ENCODE measurements around the gene CAPN9. TPM values are rescaled to one million over a fixed set of nuclear protein-coding genes. Genes with fewer than 3 reads are reported as not detected.
"Not testable (repeated sequence)": the region's sequence is repeated elsewhere in the genome, so short reads cannot be mapped to it uniquely, and the experiment has no call there.

The CAPN9 gene, protein sequence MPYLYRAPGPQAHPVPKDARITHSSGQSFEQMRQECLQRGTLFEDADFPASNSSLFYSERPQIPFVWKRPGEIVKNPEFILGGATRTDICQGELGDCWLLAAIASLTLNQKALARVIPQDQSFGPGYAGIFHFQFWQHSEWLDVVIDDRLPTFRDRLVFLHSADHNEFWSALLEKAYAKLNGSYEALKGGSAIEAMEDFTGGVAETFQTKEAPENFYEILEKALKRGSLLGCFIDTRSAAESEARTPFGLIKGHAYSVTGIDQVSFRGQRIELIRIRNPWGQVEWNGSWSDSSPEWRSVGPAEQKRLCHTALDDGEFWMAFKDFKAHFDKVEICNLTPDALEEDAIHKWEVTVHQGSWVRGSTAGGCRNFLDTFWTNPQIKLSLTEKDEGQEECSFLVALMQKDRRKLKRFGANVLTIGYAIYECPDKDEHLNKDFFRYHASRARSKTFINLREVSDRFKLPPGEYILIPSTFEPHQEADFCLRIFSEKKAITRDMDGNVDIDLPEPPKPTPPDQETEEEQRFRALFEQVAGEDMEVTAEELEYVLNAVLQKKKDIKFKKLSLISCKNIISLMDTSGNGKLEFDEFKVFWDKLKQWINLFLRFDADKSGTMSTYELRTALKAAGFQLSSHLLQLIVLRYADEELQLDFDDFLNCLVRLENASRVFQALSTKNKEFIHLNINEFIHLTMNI
- 10 to 100 TPM in 1 of 4 donors, not detected in 3; 13.1 TPM for total RNA-seq

DNA sequence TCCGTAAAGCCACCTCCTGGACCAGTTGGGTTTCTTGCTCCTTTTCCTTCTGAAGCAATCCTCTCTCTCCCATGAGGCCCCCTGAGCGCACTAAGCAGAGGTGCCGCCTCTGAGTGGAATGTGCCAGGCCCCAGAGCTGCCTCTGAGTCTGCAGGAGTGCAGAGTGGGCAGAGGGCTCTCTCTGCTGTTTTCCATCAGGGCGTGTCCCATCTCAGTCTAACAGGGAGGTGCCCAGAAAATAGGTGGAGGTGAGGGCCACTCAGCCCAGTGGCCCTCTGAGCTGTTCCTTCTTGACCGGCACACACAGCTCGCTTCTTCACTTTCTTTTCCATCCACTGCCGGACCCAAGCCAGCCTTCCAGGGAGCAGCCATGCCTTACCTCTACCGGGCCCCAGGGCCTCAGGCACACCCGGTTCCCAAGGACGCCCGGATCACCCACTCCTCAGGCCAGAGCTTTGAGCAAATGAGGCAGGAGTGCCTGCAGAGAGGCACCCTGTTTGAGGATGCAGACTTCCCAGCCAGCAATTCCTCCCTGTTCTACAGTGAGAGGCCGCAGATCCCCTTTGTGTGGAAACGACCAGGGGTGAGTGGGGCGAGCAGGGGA is at the start of gene CAPN9:
TSS of gene CAPN9 (plus strand) at position 262 of the 604 bp plus-strand sequence. CDS start at position 371, 109 bp downstream.
- no peak for DNase-seq (ENCODE audit: low spot score in 2 of 2)
- no peaks in the 10 kb centered on the region for H3K27me3 ChIP-seq
- WGBS, 2 donors: 67 to 75% methylated on average over 14 of the region's 14 CpGs
- TF ChIP-seq, protein P1, sequence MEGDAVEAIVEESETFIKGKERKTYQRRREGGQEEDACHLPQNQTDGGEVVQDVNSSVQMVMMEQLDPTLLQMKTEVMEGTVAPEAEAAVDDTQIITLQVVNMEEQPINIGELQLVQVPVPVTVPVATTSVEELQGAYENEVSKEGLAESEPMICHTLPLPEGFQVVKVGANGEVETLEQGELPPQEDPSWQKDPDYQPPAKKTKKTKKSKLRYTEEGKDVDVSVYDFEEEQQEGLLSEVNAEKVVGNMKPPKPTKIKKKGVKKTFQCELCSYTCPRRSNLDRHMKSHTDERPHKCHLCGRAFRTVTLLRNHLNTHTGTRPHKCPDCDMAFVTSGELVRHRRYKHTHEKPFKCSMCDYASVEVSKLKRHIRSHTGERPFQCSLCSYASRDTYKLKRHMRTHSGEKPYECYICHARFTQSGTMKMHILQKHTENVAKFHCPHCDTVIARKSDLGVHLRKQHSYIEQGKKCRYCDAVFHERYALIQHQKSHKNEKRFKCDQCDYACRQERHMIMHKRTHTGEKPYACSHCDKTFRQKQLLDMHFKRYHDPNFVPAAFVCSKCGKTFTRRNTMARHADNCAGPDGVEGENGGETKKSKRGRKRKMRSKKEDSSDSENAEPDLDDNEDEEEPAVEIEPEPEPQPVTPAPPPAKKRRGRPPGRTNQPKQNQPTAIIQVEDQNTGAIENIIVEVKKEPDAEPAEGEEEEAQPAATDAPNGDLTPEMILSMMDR (IDR thresholded peaks at IDR 0.05): no peak
- TF ChIP-seq POLR2A (IDR thresholded peaks at IDR 0.05) (no peak), EP300 (IDR thresholded peaks at IDR 0.05) (no peak)
- no peaks in the 10 kb centered on the region for H3K9me3 ChIP-seq
- no peaks in the 10 kb centered on the region for H3K4me1 ChIP-seq
- H3K36me3 ChIP-seq: no peaks in the 10 kb centered on the region
- H3K4me3 ChIP-seq: no peak within 1 kb of the TSS
- H3K27ac ChIP-seq: no peak within 1 kb of the TSS

DNA sequence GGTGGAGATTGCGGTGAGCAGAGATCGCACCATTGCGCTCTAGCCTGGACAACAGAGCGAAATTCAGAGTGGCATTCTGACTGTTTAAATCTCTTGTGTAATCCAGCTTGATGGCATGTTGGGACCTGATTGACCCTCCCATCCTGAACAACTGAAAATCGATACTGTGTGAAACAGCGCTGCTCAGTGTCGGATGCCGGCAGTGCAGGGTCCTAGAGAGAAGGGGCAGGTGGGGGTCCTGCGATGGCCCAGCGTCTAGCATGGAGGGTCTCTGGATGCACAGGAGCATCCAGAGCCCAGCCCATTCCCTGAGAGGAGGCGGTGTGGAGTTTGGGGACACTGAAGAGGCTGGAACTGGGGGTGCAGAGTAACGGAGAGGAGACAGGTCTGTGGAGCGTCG is 49.1 kb upstream of the CAPN9 start:
- Histone ChIP-seq H3K27ac (no peak overlapping the region), H3K36me3 (peaks cover 0 to 21% (median 0%) of the 10 kb centered on the region in 3 donors), H3K27me3 (no peaks in the 10 kb centered on the region), H3K9me3 (no peaks in the 10 kb centered on the region), H3K4me1 (no peaks in the 10 kb centered on the region), H3K4me3 (no peak overlapping the region)
- DNase-seq (ENCODE audit: low spot score in 2 of 2): no peak
- whole genome bisulfite sequencing, 2 donors: 92 to 93% methylated on average over 14 of the region's 14 CpGs
- TF ChIP-seq EP300 (IDR thresholded peaks at IDR 0.05) (no peak), POLR2A (IDR thresholded peaks at IDR 0.05) (no peak)
- TF ChIP-seq, protein P1 (IDR thresholded peaks at IDR 0.05): no peak

DNA sequence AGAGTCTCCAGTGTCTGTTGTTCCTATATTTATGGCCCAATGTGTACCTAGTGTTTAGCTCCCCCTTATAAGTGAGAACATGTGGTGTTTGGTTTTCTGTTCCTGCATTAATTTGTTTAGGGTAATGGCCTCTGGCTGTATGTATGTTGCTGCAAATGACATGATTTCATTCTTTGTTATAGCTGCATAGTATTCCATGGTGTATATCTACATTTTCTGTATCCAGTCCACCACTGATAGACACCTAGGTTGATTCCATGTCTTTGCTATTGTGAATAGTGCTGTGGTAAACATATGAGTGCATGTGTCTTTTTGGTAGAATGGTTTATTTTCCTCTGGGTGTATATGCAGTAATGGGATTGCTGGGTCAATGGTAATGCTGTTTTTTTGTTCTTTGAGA is 48.2 kb upstream of the CAPN9 start:
- H3K4me3 ChIP-seq; H3K9me3 ChIP-seq; H3K27me3 ChIP-seq; DNase-seq (ENCODE audit: low spot score in 2 of 2); H3K27ac ChIP-seq; H3K4me1 ChIP-seq: not testable (repeated sequence)
- H3K36me3 ChIP-seq: peaks cover 0 to 12% (median 0%) of the 10 kb centered on the region in 3 donors

DNA sequence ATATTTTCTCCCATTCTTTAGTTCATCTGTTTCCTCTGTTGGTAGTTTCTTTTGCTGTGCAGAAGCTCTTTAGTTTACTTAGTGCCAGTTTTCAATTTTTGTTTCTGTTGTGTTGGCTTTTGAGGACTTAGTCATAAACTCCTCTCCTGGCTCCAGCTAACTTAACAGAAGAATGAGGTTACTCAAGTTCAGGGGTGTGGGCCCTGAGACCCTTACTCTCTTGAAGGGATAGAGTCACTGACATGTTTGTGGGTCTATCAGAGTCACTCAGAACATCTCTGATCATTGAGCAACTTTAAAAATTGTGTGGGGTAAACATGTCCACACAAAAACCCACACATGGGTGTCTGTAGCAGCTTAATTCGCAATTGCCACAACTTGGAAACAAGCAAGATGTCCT is 47.5 kb upstream of the CAPN9 start:
- TF ChIP-seq, protein P1 (IDR thresholded peaks at IDR 0.05): no peak
- TF ChIP-seq POLR2A (IDR thresholded peaks at IDR 0.05) (no peak), EP300 (IDR thresholded peaks at IDR 0.05) (no peak)
- no peak overlapping the region for H3K4me3 ChIP-seq
- no peaks in the 10 kb centered on the region for H3K9me3 ChIP-seq
- peaks cover 0 to 5% (median 0%) of the 10 kb centered on the region in 3 donors for H3K36me3 ChIP-seq
- WGBS, 2 donors: 96 to 97% methylated on average over 1 of the region's 1 CpG
- no peaks in the 10 kb centered on the region for H3K27me3 ChIP-seq
- no peak for DNase-seq (ENCODE audit: low spot score in 2 of 2)
- H3K27ac ChIP-seq: no peak overlapping the region
- H3K4me1 ChIP-seq: no peaks in the 10 kb centered on the region

DNA sequence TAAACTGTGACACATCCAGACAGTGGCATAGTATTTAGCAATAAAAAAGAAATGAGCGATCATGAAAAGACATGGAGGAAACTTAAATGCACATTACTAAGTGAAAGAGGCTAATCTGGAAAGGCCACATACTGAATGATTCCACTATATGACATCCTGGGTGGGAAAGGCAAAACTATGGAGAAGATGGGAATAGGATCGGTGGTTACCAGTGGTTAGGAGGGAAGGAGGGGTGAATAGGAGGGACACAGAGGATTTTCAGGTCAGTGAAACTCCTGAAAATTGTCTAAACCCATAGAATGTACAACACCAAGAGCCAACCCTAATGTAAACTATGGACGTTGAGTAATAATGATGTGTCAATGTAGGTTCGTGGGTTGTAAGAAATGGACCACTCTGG is 47.1 kb upstream of the CAPN9 start:
- no peaks in the 10 kb centered on the region for H3K27me3 ChIP-seq
- 90 to 92% methylated on average over 4 of the region's 4 CpGs for WGBS, 2 donors
- DNase-seq (ENCODE audit: low spot score in 2 of 2): no peak
- no peaks in the 10 kb centered on the region for H3K4me1 ChIP-seq
- H3K9me3 ChIP-seq: no peaks in the 10 kb centered on the region
- H3K36me3 ChIP-seq: peaks cover 0 to under 1% (median 0%) of the 10 kb centered on the region in 3 donors
- no peak overlapping the region for H3K27ac ChIP-seq
- TF ChIP-seq POLR2A (IDR thresholded peaks at IDR 0.05) (no peak), EP300 (IDR thresholded peaks at IDR 0.05) (no peak)
- TF ChIP-seq, protein P1 (IDR thresholded peaks at IDR 0.05): no peak
- H3K4me3 ChIP-seq: no peak overlapping the region

Data from tibial nerve (tissue), 4 donors.